Activated CD8-positive, alpha-beta memory T cell treated with anti-CD3 and anti-CD28 coated beads, Interleukin-2, amount 50 U/mL, for 1 hour (primary cell): Measurements from ENCODE around the gene RNF115.
A peak's percentile ranks its signal among the peaks of the same experiment; 100 is the strongest.
"Not testable (repeated sequence)": the region's sequence is repeated elsewhere in the genome, so short reads cannot be mapped to it uniquely, and the experiment has no call there.

Experiments used
- DNase-seq: peaks from one replicate; pipeline ENCODE4 v3.0.0-alpha.2; 2020; ENCODE audit errors: extremely low read depth

The RNF115 gene

GRCh38 chr1:145823565-145824498 is at the start of gene RNF115, which contains the start of gene POLR3C:
Gene RNF115, minus strand, starts transcription at chr1:145824095. Its CDS starts 222 bp downstream, at chr1:145823873.
Gene POLR3C, plus strand, starts transcription at chr1:145824200. Its CDS starts 1,577 bp downstream, at chr1:145825777.
- peak; percentile 73 for DNase-seq

- no peak for DNase-seq
These were observed 48.4 kb upstream of the RNF115 start for GRCh38 chr1:145871994-145872924.

- no peak for DNase-seq
These were observed 44.3 kb upstream of the RNF115 start for GRCh38 chr1:145868232-145868631.

- DNase-seq, result no peak
These were observed 39.6 kb upstream of the RNF115 start for GRCh38 chr1:145863282-145864018.

- no peak for DNase-seq
These were observed 35.7 kb upstream of the RNF115 start for GRCh38 chr1:145859491-145860023.

- peak; percentile 59 for DNase-seq
These were observed 35.1 kb upstream of the RNF115 start, which contains the start of gene PIAS3 for GRCh38 chr1:145858901-145859490. Gene PIAS3, minus strand, starts transcription at chr1:145859081. Its CDS starts 91 bp downstream, at chr1:145858990.

- DNase-seq, result no peak
These were observed 34.5 kb upstream of the RNF115 start for GRCh38 chr1:145858238-145858900.

GRCh38 chr1:145857170-145857569 is 33.3 kb upstream of the RNF115 start:
- DNase-seq, result no peak

GRCh38 chr1:145855426-145855948 is 31.6 kb upstream of the RNF115 start:
- no peak for DNase-seq

- no peak for DNase-seq
These were observed 25.7 kb upstream of the RNF115 start for GRCh38 chr1:145849356-145850160.

- no peak for DNase-seq
These were observed 23.9 kb upstream of the RNF115 start for GRCh38 chr1:145847827-145848226.

GRCh38 chr1:145846201-145846612 is 22.3 kb upstream of the RNF115 start:
- no peak for DNase-seq

- DNase-seq, result peak; percentile 41
These were observed 21.7 kb upstream of the RNF115 start, which contains the start of gene NUDT17 for GRCh38 chr1:145845514-145846161. Gene NUDT17, plus strand, starts transcription at chr1:145845630. Its CDS starts 11 bp downstream, at chr1:145845641.

- no peak for DNase-seq
These were observed 21.2 kb upstream of the RNF115 start for GRCh38 chr1:145845144-145845513.

GRCh38 chr1:145843031-145843430 is 19.1 kb upstream of the RNF115 start:
- DNase-seq, result no peak

- DNase-seq, result no peak
These were observed 13.8 kb upstream of the RNF115 start for GRCh38 chr1:145837656-145838055.

- not testable (repeated sequence) for DNase-seq
These were observed 6.9 kb upstream of the RNF115 start for GRCh38 chr1:145830810-145831209.

GRCh38 chr1:145828367-145829026 is 4.6 kb upstream of the RNF115 start:
- DNase-seq, result no peak
